PC-3 (cell line): ENCODE measurements around the gene CDH4. TPM values are rescaled to one million over a fixed set of nuclear protein-coding genes. Genes with fewer than 3 reads are reported as not detected.

Experiments
- ATAC-seq: fragments of 200-7000 bp; cut with Tn5 transposase; 2 replicates; pipeline ENCODE4 v1.9.1; 2020; ENCODE audit warnings: mild to moderate bottlenecking, moderate library complexity
- BruUV-seq: library from RNA; stranded (reverse); fragments of 400-500 nt; replicated peaks from 2 replicates; lab custom pipeline; 2021; lab: Mats Ljungman, UMichigan
- CTCF ChIA-PET: fragments of 300-600 bp; sonication (Branson Sonifier 250); formaldehyde crosslinking; loops from one replicate; lab custom pipeline; 2022; ENCODE audit warnings: antibody characterized with exemption; lab: Charles Lee
- POLR2A ChIA-PET: fragments of 300-600 bp; sonication (Branson Sonifier 250); formaldehyde crosslinking; loops from one replicate; lab custom pipeline; 2022; ENCODE audit warnings: antibody characterized with exemption; ENCODE audit not compliant: unreplicated experiment; lab: Charles Lee
- DNase-seq: peaks from one replicate; pipeline ENCODE4 v3.0.0-alpha.2; 2015
- H2AFZ ChIP-seq: fragments of 300-600 bp; sonication (generic); 2 replicates; pipeline ENCODE4 v1.6.0; 2016; ENCODE audit warnings: antibody characterized with exemption, low read length
- H3F3A ChIP-seq: fragments of 300-600 bp; sonication (generic); one replicate; pipeline ENCODE4 v1.6.0; 2017; ENCODE audit warnings: antibody characterized with exemption, low read length, control low read depth, mild to moderate bottlenecking; ENCODE audit not compliant: unreplicated experiment
- H3K27ac ChIP-seq: fragments of 300-600 bp; sonication (generic); 2 replicates; pipeline ENCODE4 v1.5.1; 2016; ENCODE audit warnings: mild to moderate bottlenecking, low read length
- H3K27me3 ChIP-seq: fragments of 300-600 bp; sonication (generic); 2 replicates; pipeline ENCODE4 v1.6.1; 2016; ENCODE audit warnings: low read length, mixed read lengths
- H3K36me3 ChIP-seq: fragments of 300-600 bp; sonication (generic); 2 replicates; pipeline ENCODE4 v1.6.1; 2016; ENCODE audit warnings: low read depth, mixed run types, low read length, mixed read lengths
- H3K4me1 ChIP-seq: fragments of 300-600 bp; sonication (generic); 2 replicates; pipeline ENCODE4 v1.5.1; 2016; ENCODE audit warnings: low read length; ENCODE audit not compliant: insufficient read depth
- H3K4me2 ChIP-seq: fragments of 300-600 bp; sonication (generic); 2 replicates; pipeline ENCODE4 v1.6.0; 2016; ENCODE audit warnings: low read length
- H3K4me3 ChIP-seq: fragments of 300-600 bp; sonication (generic); 2 replicates; pipeline ENCODE4 v1.5.1; 2016; ENCODE audit warnings: mild to moderate bottlenecking, low read length, mixed read lengths
- H3K79me2 ChIP-seq: fragments of 300-600 bp; sonication (generic); 2 replicates; pipeline ENCODE4 v1.6.1; 2017; ENCODE audit warnings: low read length, mixed read lengths
- H3K9ac ChIP-seq: fragments of 300-600 bp; sonication (generic); 2 replicates; pipeline ENCODE4 v1.6.0; 2016; ENCODE audit warnings: mild to moderate bottlenecking, low read length
- H3K9me2 ChIP-seq: fragments of 300-600 bp; sonication (generic); replicated peaks from 2 replicates; pipeline ENCODE4 v1.6.1; 2016; ENCODE audit warnings: mixed run types, low read length, mixed read lengths
- H3K9me3 ChIP-seq: fragments of 300-600 bp; sonication (generic); 2 replicates; pipeline ENCODE4 v1.6.1; 2016; ENCODE audit warnings: low read length, mixed read lengths
- H4K20me1 ChIP-seq: fragments of 300-600 bp; sonication (generic); 2 replicates; pipeline ENCODE4 v1.6.1; 2016; ENCODE audit warnings: low read length, mixed read lengths
- CTCF ChIP-seq: fragments of 300-600 bp; sonication (generic); conservative IDR thresholded peaks from 2 replicates; pipeline ENCODE4 v1.5.1; 2017; ENCODE audit warnings: antibody characterized with exemption, low read depth, mild to moderate bottlenecking, low read length
- EZH2 ChIP-seq: fragments of 300-600 bp; sonication (generic); IDR thresholded peaks from one replicate; pipeline ENCODE4 v1.6.1; 2017; ENCODE audit warnings: antibody characterized with exemption, mild to moderate bottlenecking, low read length; ENCODE audit not compliant: unreplicated experiment
- EZH2phosphoT487 ChIP-seq: fragments of 300-600 bp; sonication (generic); IDR thresholded peaks from 2 replicates; pipeline ENCODE4 v1.6.1; 2018; ENCODE audit warnings: mild to moderate bottlenecking, antibody characterized with exemption, low read length, borderline replicate concordance
- intact Hi-C: fragments of 100-400 bp; cut with micrococcal nuclease; formaldehyde crosslinking; loops from 2 replicates; pipeline ENCODE4 v1.9.0; 2023
- total RNA-seq: library from RNA; depleted of rRNA; stranded (reverse); fragments of >200 nt; gene quantifications from 2 replicates; pipeline ENCODE4 v1.2.3, GENCODE V29; 2014

The CDH4 gene
- total RNA-seq, 1 experiment from 2014 or later: not detected

GRCh38 chr20:61929971-61930666 is 678.1 kb downstream of the CDH4 start:
- Histone ChIP-seq H3F3A (no peaks in the 10 kb centered on the region), H3K79me2 (no peaks in the 10 kb centered on the region), H4K20me1 (no peaks in the 10 kb centered on the region), H3K4me2 (no peak overlapping the region), H3K36me3 (no peaks in the 10 kb centered on the region), H3K4me1 (peaks cover 13% of the 10 kb centered on the region), H3K4me3 (no peak overlapping the region), H2AFZ (no peak overlapping the region), H3K9me2 (no peaks in the 10 kb centered on the region), H3K9me3 (no peaks in the 10 kb centered on the region), H3K9ac (no peak overlapping the region), H3K27me3 (no peaks in the 10 kb centered on the region), H3K27ac (no peak overlapping the region)
- BruUV-seq: no TSS peak
- ATAC-seq (no peak), DNase-seq (no peak)
- intact Hi-C loops: no loop called here
- TF ChIP-seq EZH2 (no peak), EZH2phosphoT487 (no peak), CTCF (no peak)
- ChIA-PET POLR2A (no interaction called here), CTCF (no interaction called here)

GRCh38 chr20:61930776-61931475 is 678.9 kb downstream of the CDH4 start:
- H3K4me1 ChIP-seq: peaks cover 5% of the 10 kb centered on the region; the same call in 1 of the 2 replicates
- H3K27ac ChIP-seq: no peak overlapping the region
- no peak overlapping the region for H3K4me3 ChIP-seq
- no peak for TF ChIP-seq EZH2phosphoT487
- TF ChIP-seq CTCF: no peak
- TF ChIP-seq EZH2: no peak
- ChIA-PET POLR2A (no interaction called here), CTCF (no interaction called here)
- H3K79me2 ChIP-seq: no peaks in the 10 kb centered on the region
- no TSS peak for BruUV-seq
- intact Hi-C loops: no loop called here
- no peaks in the 10 kb centered on the region for H4K20me1 ChIP-seq
- no peaks in the 10 kb centered on the region for H3K9me2 ChIP-seq
- no peaks in the 10 kb centered on the region for H3K27me3 ChIP-seq
- no peak overlapping the region for H3K9ac ChIP-seq
- H2AFZ ChIP-seq: no peak overlapping the region
- H3K4me2 ChIP-seq: no peak overlapping the region
- no peaks in the 10 kb centered on the region for H3F3A ChIP-seq
- DNase-seq (no peak), ATAC-seq (no peak)
- H3K36me3 ChIP-seq: no peaks in the 10 kb centered on the region
- H3K9me3 ChIP-seq: no peaks in the 10 kb centered on the region
